ENCODE measurements around the gene ACTN1.

- TF ChIP-seq EZH2 (IDR thresholded peaks at IDR 0.05; ENCODE audit: borderline replicate concordance, low read length) (no peak), CTCF (IDR thresholded peaks at IDR 0.05; ENCODE audit: low read length) (no peak)
Observed at GRCh38 chr14:68968051-68968450, 11.1 kb downstream of the ACTN1 start.
